PC-9 (cell line): ENCODE measurements around the gene BPHL. TPM values are rescaled to one million over a fixed set of nuclear protein-coding genes. Genes with fewer than 3 reads are reported as not detected.

Source experiments
- BruUV-seq: library from RNA; stranded (reverse); fragments of 400-500 nt; replicated peaks from 2 replicates; lab custom pipeline; 2021; lab: Mats Ljungman, UMichigan
- CTCF ChIA-PET: fragments of 300-600 bp; sonication (Branson Sonifier 250); formaldehyde crosslinking; loops from one replicate; lab custom pipeline; 2022; ENCODE audit warnings: antibody characterized with exemption; lab: Charles Lee
- POLR2A ChIA-PET: fragments of 300-600 bp; sonication (Branson Sonifier 250); formaldehyde crosslinking; loops from one replicate; lab custom pipeline; 2022; ENCODE audit warnings: antibody characterized with exemption; ENCODE audit not compliant: unreplicated experiment; lab: Charles Lee
- DNase-seq, 2 experiments: peaks; one replicate each; pipeline versions ENCODE4 v3.0.0 to v3.0.0-alpha.2; 2015 to 2022; ENCODE audit warnings: mixed read lengths in 1 of 2
- H2AFZ ChIP-seq: fragments of 200-600 bp; sonication (generic); 2 replicates; pipeline ENCODE4 v1.8.1; 2017; ENCODE audit warnings: antibody characterized with exemption
- H3F3A ChIP-seq: fragments of 200-600 bp; sonication (generic); 2 replicates; pipeline ENCODE4 v1.8.1; 2017; ENCODE audit warnings: antibody characterized with exemption, mild to moderate bottlenecking, low read depth; ENCODE audit not compliant: insufficient read depth
- H3K27ac ChIP-seq: fragments of 200-600 bp; sonication (generic); 2 replicates; pipeline ENCODE4 v1.6.1; 2016; ENCODE audit warnings: mixed run types
- H3K27me3 ChIP-seq: fragments of 200-600 bp; sonication (generic); 2 replicates; pipeline ENCODE4 v1.6.1; 2016; ENCODE audit warnings: low read depth, mixed run types; ENCODE audit not compliant: insufficient read depth
- H3K36me3 ChIP-seq: fragments of 200-600 bp; sonication (generic); 2 replicates; pipeline ENCODE4 v1.6.1; 2016; ENCODE audit warnings: low read depth, mixed run types
- H3K4me1 ChIP-seq: fragments of 200-600 bp; sonication (generic); replicated peaks from 2 replicates; pipeline ENCODE4 v1.6.1; 2016; ENCODE audit warnings: mixed run types; ENCODE audit not compliant: insufficient read depth
- H3K4me2 ChIP-seq: fragments of 200-600 bp; sonication (generic); 2 replicates; pipeline ENCODE4 v1.6.1; 2017; ENCODE audit warnings: mixed run types
- H3K4me3 ChIP-seq: fragments of 200-600 bp; sonication (generic); 2 replicates; pipeline ENCODE4 v1.6.1; 2016; ENCODE audit warnings: mixed run types
- H3K79me2 ChIP-seq: fragments of 200-600 bp; sonication (generic); 2 replicates; pipeline ENCODE4 v1.6.1; 2017; ENCODE audit warnings: low read depth, mixed run types
- H3K9me2 ChIP-seq: fragments of 200-600 bp; sonication (generic); 2 replicates; pipeline ENCODE4 v1.8.1; 2017; ENCODE audit warnings: mild to moderate bottlenecking; ENCODE audit not compliant: insufficient read depth
- H3K9me3 ChIP-seq: fragments of 200-600 bp; sonication (generic); 2 replicates; pipeline ENCODE4 v1.8.1; 2016; ENCODE audit warnings: low read depth; ENCODE audit not compliant: insufficient read depth
- H4K20me1 ChIP-seq: fragments of 200-600 bp; sonication (generic); 2 replicates; pipeline ENCODE4 v1.8.1; 2017; ENCODE audit not compliant: insufficient read depth
- EZH2 ChIP-seq: fragments of 200-600 bp; sonication (generic); IDR thresholded peaks from 2 replicates; pipeline ENCODE4 v1.8.0; 2017; ENCODE audit warnings: antibody characterized with exemption, low read depth
- intact Hi-C: fragments of 100-400 bp; cut with micrococcal nuclease; formaldehyde crosslinking; loops from one replicate; pipeline ENCODE4 v1.10.0; 2022; ENCODE audit not compliant: unreplicated experiment
- total RNA-seq: library from RNA; stranded (reverse); gene quantifications from 2 replicates; pipeline ENCODE4 v1.2.3, GENCODE V29; 2021
- TF ChIP-seq, protein P1 (sequence below): fragments of 200-600 bp; sonication (generic); conservative IDR thresholded peaks from 2 replicates; pipeline ENCODE4 v1.6.1; 2017; ENCODE audit warnings: mixed run types, antibody characterized with exemption, mild to moderate bottlenecking, moderate library complexity

BPHL gene
- total RNA-seq, 1 experiment from 2014 or later, result 23.7 TPM

DNA sequence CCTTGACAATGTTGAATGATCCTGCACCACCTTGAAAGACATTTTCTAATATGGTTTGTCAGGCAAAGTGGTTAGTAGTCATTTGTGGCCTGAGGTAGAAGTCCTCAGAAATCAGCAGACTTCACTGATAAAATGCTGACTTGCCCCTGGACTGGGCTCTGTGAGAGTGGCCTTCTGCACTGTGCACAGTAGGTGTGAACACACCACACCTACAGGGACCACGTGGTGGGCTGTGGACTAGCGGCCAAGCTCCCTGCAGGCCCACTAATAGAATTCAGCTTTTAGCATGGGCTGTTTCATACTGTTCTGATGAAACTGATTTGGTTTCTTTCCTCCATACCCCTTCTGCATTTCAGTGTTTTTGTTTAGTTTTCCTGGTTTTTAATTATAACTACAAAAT, 7.3 kb downstream of the BPHL start:
- peaks cover under 1% of the 10 kb centered on the region for H3K4me1 ChIP-seq
- H3K4me2 ChIP-seq, result no peak overlapping the region
- H2AFZ ChIP-seq, result no peak overlapping the region
- H3K4me3 ChIP-seq, result no peak overlapping the region
- H3K36me3 ChIP-seq, result no peaks in the 10 kb centered on the region
- no TSS peak for BruUV-seq
- no peaks in the 10 kb centered on the region for H3K79me2 ChIP-seq
- intact Hi-C loops, result loop anchor here (1.0 to 5.0 kb wide), 5 partner anchors 31 to 606 kb away; partner anchors contain the start of genes PSMG4 and TUBB2A
- DNase-seq, result no peak
- no peak for TF ChIP-seq EZH2
- TF ChIP-seq, protein P1, sequence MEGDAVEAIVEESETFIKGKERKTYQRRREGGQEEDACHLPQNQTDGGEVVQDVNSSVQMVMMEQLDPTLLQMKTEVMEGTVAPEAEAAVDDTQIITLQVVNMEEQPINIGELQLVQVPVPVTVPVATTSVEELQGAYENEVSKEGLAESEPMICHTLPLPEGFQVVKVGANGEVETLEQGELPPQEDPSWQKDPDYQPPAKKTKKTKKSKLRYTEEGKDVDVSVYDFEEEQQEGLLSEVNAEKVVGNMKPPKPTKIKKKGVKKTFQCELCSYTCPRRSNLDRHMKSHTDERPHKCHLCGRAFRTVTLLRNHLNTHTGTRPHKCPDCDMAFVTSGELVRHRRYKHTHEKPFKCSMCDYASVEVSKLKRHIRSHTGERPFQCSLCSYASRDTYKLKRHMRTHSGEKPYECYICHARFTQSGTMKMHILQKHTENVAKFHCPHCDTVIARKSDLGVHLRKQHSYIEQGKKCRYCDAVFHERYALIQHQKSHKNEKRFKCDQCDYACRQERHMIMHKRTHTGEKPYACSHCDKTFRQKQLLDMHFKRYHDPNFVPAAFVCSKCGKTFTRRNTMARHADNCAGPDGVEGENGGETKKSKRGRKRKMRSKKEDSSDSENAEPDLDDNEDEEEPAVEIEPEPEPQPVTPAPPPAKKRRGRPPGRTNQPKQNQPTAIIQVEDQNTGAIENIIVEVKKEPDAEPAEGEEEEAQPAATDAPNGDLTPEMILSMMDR, result no peak
- H3K27me3 ChIP-seq, result no peaks in the 10 kb centered on the region
- ChIA-PET POLR2A (interaction anchor here (0.6 kb wide), 1 partner anchor 132 kb away, joined by 3 read pairs; no protein-coding TSS in a partner anchor), CTCF (interaction anchor here (0.6 to 0.8 kb wide), 5 partner anchors 51 to 166 kb away, joined by 3 to 8 read pairs (median 4); no protein-coding TSS in a partner anchor)
- H3K9me2 ChIP-seq, result no peaks in the 10 kb centered on the region
- H3K27ac ChIP-seq, result no peak overlapping the region
- H3K9me3 ChIP-seq, result no peaks in the 10 kb centered on the region
- no peaks in the 10 kb centered on the region for H4K20me1 ChIP-seq
- no peaks in the 10 kb centered on the region for H3F3A ChIP-seq

DNA sequence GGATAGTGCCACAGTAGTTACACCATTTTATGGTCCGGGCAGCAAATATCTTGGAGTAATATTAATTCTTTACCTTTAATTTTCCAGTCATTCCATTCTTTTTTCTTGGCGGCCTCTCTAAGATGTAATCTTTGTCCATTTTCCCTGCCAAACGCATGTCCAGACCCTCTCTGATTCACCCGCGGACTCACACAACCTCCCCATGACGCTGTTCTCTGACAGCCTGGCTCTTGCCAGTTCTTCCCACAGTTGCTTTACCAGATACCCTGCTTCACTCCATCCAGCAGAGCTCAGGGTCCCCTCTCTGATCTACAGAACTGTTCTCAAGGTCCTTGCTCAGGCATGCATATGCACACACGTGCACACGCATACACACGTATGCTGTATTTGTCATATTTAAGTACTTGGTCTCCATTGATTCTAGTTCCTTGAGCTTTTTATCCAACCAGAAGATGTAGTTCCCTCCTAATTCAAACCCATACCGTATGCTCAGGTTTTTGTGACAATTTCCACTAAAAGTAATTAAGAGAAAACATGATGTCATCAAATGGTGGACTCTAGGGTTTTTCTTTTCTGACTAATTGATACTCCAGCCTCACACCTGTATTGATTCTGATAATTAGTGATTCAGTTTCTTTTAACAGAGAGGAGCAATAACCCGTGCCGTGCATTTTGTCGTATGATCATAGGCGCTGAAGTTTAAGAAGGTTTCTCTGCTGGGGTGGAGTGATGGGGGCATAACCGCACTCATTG, 10.0 kb downstream of the BPHL start:
- CTCF ChIA-PET, result no interaction called here
- Histone ChIP-seq H3K4me2 (no peak overlapping the region), H3K27ac (no peak overlapping the region), H2AFZ (no peak overlapping the region), H3K79me2 (no peaks in the 10 kb centered on the region), H4K20me1 (no peaks in the 10 kb centered on the region), H3K4me1 (no peaks in the 10 kb centered on the region), H3F3A (no peaks in the 10 kb centered on the region), H3K36me3 (no peaks in the 10 kb centered on the region), H3K27me3 (no peaks in the 10 kb centered on the region), H3K9me3 (no peaks in the 10 kb centered on the region), H3K9me2 (no peaks in the 10 kb centered on the region), H3K4me3 (no peak overlapping the region)
- DNase-seq, result no peak
- BruUV-seq, result no TSS peak
- intact Hi-C loops, result loop anchor here (5.0 kb wide), 1 partner anchor 79 kb away; no protein-coding TSS in a partner anchor
- POLR2A ChIA-PET, result no interaction called here
- TF ChIP-seq, protein P1, result no peak
- no peak for TF ChIP-seq EZH2

DNA sequence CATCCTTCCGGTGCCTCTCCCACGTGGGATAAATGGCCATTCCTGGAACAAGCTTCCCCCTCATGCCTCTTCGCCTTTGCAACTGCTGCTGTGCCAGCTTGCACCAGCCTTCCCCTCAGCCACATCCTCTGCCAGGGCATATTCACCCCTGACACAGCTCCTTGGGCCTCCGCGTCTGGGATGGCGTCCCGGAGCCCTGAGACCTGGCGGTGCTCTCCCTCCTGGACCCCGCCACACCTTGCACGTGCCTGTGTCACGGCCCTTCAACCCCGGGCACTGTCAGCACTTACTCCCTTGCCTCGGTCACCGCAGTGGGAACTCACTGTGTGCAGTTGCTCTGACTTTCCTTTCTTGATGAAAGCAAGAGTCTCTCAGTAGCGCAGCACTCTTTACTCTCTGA, 13.2 kb downstream of the BPHL start:
- no peaks in the 10 kb centered on the region for H3K79me2 ChIP-seq
- no peaks in the 10 kb centered on the region for H3K36me3 ChIP-seq
- POLR2A ChIA-PET, result no interaction called here
- CTCF ChIA-PET, result no interaction called here
- H3K4me1 ChIP-seq, result no peaks in the 10 kb centered on the region
- H3K9me3 ChIP-seq, result no peaks in the 10 kb centered on the region
- intact Hi-C loops, result no loop called here
- no peaks in the 10 kb centered on the region for H3K9me2 ChIP-seq
- no peak overlapping the region for H3K27ac ChIP-seq
- H3K27me3 ChIP-seq, result no peaks in the 10 kb centered on the region
- no peak overlapping the region for H2AFZ ChIP-seq
- H4K20me1 ChIP-seq, result no peaks in the 10 kb centered on the region
- H3F3A ChIP-seq, result no peaks in the 10 kb centered on the region
- TF ChIP-seq EZH2, result no peak
- TF ChIP-seq, protein P1, result no peak
- H3K4me3 ChIP-seq, result no peak overlapping the region
- BruUV-seq, result no TSS peak
- DNase-seq, result no peak
- H3K4me2 ChIP-seq, result no peak overlapping the region
